Inferior parietal cortex (tissue), 1 donor: ENCODE results near the gene SPNS3.

Source experiments
- DNase-seq: peaks from one replicate; pipeline ENCODE4 v3.0.0-alpha.2; 2016; ENCODE audit errors: extremely low spot score

SPNS3 gene

GRCh38 chr17:4433515-4434031 lies at the start of gene SPNS3:
SPNS3 (plus strand) TSS chr17:4433940; CDS start chr17:4433968, 28 bp downstream.
- DNase-seq, result no peak

GRCh38 chr17:4386406-4386805 lies 47.3 kb upstream of the SPNS3 start:
- no peak for DNase-seq

- DNase-seq, result no peak
Measured at GRCh38 chr17:4387137-4387536, 46.6 kb upstream of the SPNS3 start.

GRCh38 chr17:4389079-4389478 lies 44.7 kb upstream of the SPNS3 start:
- DNase-seq, result no peak

GRCh38 chr17:4393806-4394205 lies 39.9 kb upstream of the SPNS3 start:
- DNase-seq, result no peak

GRCh38 chr17:4394208-4395110 lies 39.3 kb upstream of the SPNS3 start:
- DNase-seq, result no peak

GRCh38 chr17:4395111-4395478 lies 38.6 kb upstream of the SPNS3 start:
- DNase-seq, result no peak

GRCh38 chr17:4397840-4398239 lies 35.9 kb upstream of the SPNS3 start:
- DNase-seq, result no peak

- DNase-seq, result no peak
Measured at GRCh38 chr17:4405038-4405669, 28.6 kb upstream of the SPNS3 start.

GRCh38 chr17:4405699-4406098 lies 28.0 kb upstream of the SPNS3 start:
- DNase-seq, result no peak

- DNase-seq, result no peak
Measured at GRCh38 chr17:4406386-4406785, 27.4 kb upstream of the SPNS3 start.

GRCh38 chr17:4407216-4407615 lies 26.5 kb upstream of the SPNS3 start:
- no peak for DNase-seq

GRCh38 chr17:4407851-4408250 lies 25.9 kb upstream of the SPNS3 start:
- no peak for DNase-seq

- no peak for DNase-seq
Measured at GRCh38 chr17:4409659-4410058, 24.1 kb upstream of the SPNS3 start.

GRCh38 chr17:4411201-4411600 lies 22.5 kb upstream of the SPNS3 start:
- no peak for DNase-seq

GRCh38 chr17:4412933-4413831 lies 20.6 kb upstream of the SPNS3 start:
- DNase-seq, result peak; percentile 95

- DNase-seq, result no peak
Measured at GRCh38 chr17:4417129-4417667, 16.5 kb upstream of the SPNS3 start.

- peak; percentile 88 for DNase-seq
Measured at GRCh38 chr17:4420692-4421131, 13.0 kb upstream of the SPNS3 start.

- DNase-seq, result no peak
Measured at GRCh38 chr17:4422864-4423263, 10.9 kb upstream of the SPNS3 start.

- DNase-seq, result no peak
Measured at GRCh38 chr17:4425398-4425797, 8.3 kb upstream of the SPNS3 start.

GRCh38 chr17:4426499-4427208 lies 7.1 kb upstream of the SPNS3 start:
- no peak for DNase-seq
